ENCODE results near the gene PTPN6. TPM values are rescaled to one million over a fixed set of nuclear protein-coding genes. Genes with fewer than 3 reads are reported as not detected.
A peak's percentile ranks its signal among the peaks of the same experiment; 100 is the strongest.

PTPN6 gene
- total and polyA plus RNA-seq, 4 donors = 38.2 to 222 (median 170) TPM

DNA sequence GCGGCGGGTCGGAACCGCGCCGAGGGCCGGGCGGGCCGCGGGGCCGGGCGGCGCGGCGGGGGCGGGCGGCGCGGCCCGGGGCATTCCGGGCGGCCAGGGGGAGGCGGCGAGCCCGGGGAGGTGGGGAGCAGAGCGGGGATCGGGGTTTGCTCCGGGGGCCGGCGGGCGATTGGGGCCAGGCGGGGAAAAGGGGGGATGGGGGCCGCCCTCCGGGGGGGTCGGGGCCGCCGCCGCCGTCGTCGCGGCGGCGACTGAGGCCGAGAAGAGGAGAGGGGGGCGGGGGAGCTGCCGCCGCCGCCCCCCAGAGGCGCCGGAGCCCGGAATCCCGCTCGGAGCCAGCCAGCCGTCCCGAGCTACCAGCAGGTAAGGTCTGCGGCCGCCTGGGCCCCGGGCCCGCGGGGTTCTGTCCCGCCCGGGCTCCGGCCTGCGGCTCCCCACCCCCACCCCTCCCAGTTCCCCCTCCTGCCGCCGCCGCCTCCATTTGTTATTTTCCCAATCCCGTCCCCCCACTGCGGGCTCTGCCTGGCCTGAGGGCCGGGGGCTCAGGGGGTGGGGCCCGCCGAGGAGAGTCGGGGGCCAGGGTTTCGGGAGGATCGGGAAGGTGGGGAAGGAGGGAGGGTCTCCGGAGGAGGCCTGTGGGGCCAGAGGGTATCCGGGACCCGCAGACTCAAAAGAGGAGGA is 23.0 kb upstream of the PTPN6 start:
- H3K27ac ChIP-seq (ENCODE audit: low read depth in 1 of 2, low read length in 1 of 2) = peak overlapping the region; percentile 84 to 89
- peaks cover 0 to 6% (median 0%) of the 10 kb centered on the region in 4 donors for H3K36me3 ChIP-seq (ENCODE audit: control insufficient read depth in 4 of 4, insufficient read depth in 4 of 4, low read length in 4 of 4)
- H3K4me1 ChIP-seq (ENCODE audit: control insufficient read depth in 5 of 5, insufficient read depth in 5 of 5, low read length in 5 of 5) = peaks cover 12 to 50% (median 28%) of the 10 kb centered on the region in 5 donors
- peak overlapping the region; percentile 68 for H3K4me3 ChIP-seq
- H3K9ac ChIP-seq (ENCODE audit: insufficient read depth in 1 of 2, low read length in 2 of 2) = peak overlapping the region; percentile 78 to 89
- ATAC-seq (ENCODE audit: insufficient read depth, low FRiP score) = no peak
- H3K9me3 ChIP-seq (ENCODE audit: control insufficient read depth in 4 of 4, insufficient read depth in 3 of 4, low read length in 3 of 4) = no peaks in the 10 kb centered on the region
- TF ChIP-seq, protein P1, sequence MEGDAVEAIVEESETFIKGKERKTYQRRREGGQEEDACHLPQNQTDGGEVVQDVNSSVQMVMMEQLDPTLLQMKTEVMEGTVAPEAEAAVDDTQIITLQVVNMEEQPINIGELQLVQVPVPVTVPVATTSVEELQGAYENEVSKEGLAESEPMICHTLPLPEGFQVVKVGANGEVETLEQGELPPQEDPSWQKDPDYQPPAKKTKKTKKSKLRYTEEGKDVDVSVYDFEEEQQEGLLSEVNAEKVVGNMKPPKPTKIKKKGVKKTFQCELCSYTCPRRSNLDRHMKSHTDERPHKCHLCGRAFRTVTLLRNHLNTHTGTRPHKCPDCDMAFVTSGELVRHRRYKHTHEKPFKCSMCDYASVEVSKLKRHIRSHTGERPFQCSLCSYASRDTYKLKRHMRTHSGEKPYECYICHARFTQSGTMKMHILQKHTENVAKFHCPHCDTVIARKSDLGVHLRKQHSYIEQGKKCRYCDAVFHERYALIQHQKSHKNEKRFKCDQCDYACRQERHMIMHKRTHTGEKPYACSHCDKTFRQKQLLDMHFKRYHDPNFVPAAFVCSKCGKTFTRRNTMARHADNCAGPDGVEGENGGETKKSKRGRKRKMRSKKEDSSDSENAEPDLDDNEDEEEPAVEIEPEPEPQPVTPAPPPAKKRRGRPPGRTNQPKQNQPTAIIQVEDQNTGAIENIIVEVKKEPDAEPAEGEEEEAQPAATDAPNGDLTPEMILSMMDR (IDR thresholded peaks at IDR 0.05; ENCODE audit: control extremely low read depth, extremely low read depth) = no peak
- WGBS, 2 donors = 1 to 2% methylated on average over 23 to 78 of the region's 79 CpGs
- H3K27me3 ChIP-seq (ENCODE audit: control insufficient read depth in 3 of 3, insufficient read depth in 3 of 3, low read length in 2 of 3) = no peaks in the 10 kb centered on the region
- peak in 1 of 3 donors; percentile 39 for DNase-seq

DNA sequence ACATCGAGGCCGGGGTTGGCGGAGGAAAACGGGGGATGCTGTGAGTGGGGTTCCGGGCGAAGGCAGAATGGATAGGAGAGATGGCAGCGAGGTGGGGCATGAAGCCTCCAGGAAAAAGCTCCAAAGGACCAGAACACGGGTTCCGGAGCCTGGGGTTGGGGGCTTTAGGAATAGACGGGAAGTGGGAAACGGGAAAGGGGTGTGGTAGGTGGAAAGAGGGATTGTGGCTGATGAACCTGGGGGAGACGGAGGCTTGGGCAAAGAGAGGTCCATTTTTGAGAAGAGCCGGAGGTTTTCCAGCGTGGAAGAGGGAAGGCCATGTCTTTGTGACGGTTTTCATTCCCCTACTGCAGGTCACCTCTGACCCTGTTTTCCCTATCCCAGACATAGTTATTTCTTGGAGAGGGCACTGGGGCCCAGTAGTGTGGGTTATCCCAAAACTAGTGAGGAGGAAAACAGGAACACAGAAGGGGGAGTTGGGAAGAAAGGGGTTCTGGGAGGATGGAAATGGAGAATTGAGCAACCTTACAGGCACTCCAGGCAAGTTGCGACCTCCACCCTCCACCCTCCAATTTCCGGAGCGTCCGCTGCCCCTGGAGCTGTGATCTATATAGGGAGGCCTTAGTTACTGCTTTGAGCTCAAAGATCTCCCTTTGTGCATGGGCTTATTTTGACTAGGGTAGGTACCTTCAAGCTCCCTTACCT is 22.3 kb upstream of the PTPN6 start:
- DNase-seq = peak in 1 of 3 donors; percentile 34

DNA sequence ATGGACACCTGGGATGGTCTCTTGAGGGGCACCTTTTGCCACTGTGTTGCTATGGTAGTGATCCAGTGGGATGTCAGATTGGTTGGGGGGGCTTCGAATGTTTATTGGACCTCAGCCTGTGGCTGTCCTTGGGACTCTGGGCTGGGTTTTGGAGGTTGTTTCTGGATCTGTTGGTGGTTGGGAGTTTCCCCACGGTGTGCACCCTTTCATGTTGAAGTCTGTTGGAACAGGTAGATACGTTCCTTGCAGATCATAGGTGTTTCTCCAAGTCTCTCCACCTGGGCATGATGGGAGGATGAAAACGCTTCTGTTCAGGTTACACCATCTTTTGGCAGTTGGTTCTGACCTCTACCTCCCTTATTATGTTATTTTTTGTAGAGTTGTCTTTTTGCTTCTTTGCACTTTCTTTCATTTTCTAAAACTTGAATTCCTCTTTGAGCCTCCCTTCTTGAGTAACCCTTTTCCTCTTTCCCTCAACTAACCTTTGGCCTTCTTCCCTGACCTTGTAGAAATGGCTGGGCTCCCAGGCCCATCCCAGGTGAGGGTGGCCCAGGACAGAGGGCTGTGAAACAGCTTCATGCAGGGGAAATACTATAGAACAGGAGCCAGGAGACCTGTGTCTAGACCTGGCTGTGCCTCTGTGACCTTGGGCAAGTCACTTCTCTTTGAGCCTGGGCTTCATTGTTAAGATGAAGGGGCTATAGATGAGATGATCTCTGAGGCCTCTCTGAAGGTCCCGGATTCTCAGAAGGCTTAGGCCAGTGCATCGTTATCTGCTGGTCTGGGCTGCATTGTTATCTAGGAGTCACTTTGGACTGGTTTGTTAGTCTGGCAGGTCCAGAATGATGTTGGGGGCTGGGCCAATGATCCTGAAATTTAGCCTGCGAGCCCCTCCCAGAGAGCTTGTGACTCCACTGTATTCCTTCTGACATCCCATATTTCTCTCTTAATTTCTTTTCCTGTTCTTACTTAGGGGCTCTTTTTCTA is 21.4 kb upstream of the PTPN6 start:
- 49 to 72% methylated on average over 7 of the region's 7 CpGs for WGBS, 2 donors
- Histone ChIP-seq H3K27me3 (ENCODE audit: control insufficient read depth in 3 of 3, insufficient read depth in 3 of 3, low read length in 2 of 3) (no peaks in the 10 kb centered on the region), H3K4me1 (ENCODE audit: control insufficient read depth in 5 of 5, insufficient read depth in 5 of 5, low read length in 5 of 5) (peaks cover 18 to 53% (median 27%) of the 10 kb centered on the region in 5 donors), H3K9ac (ENCODE audit: insufficient read depth in 1 of 2, low read length in 2 of 2) (peak overlapping the region; percentile 78 to 89), H3K36me3 (ENCODE audit: control insufficient read depth in 4 of 4, insufficient read depth in 4 of 4, low read length in 4 of 4) (peaks cover 0 to 17% (median 9%) of the 10 kb centered on the region in 4 donors), H3K27ac (ENCODE audit: low read depth in 1 of 2, low read length in 1 of 2) (peak overlapping the region; percentile 84 to 89), H3K9me3 (ENCODE audit: control insufficient read depth in 4 of 4, insufficient read depth in 3 of 4, low read length in 3 of 4) (no peaks in the 10 kb centered on the region), H3K4me3 (peak overlapping the region; percentile 56)
- DNase-seq (no peak), ATAC-seq (ENCODE audit: insufficient read depth, low FRiP score) (no peak)
- TF ChIP-seq, protein P1 (IDR thresholded peaks at IDR 0.05; ENCODE audit: control extremely low read depth, extremely low read depth) = no peak

More for the DNA sequence above, 22.3 kb upstream of the PTPN6 start:
- Histone ChIP-seq H3K27me3 (ENCODE audit: control insufficient read depth in 3 of 3, insufficient read depth in 3 of 3, low read length in 2 of 3) (no peaks in the 10 kb centered on the region), H3K4me1 (ENCODE audit: control insufficient read depth in 5 of 5, insufficient read depth in 5 of 5, low read length in 5 of 5) (peaks cover 16 to 56% (median 29%) of the 10 kb centered on the region in 5 donors), H3K9me3 (ENCODE audit: control insufficient read depth in 4 of 4, insufficient read depth in 3 of 4, low read length in 3 of 4) (no peaks in the 10 kb centered on the region), H3K36me3 (ENCODE audit: control insufficient read depth in 4 of 4, insufficient read depth in 4 of 4, low read length in 4 of 4) (peaks cover 0 to 9% (median 3%) of the 10 kb centered on the region in 4 donors), H3K4me3 (peak overlapping the region; percentile 56), H3K27ac (ENCODE audit: low read depth in 1 of 2, low read length in 1 of 2) (peak overlapping the region; percentile 84 to 89), H3K9ac (ENCODE audit: insufficient read depth in 1 of 2, low read length in 2 of 2) (peak overlapping the region; percentile 78 to 89)
- WGBS, 2 donors = 10 to 18% methylated on average over 19 of the region's 19 CpGs
- TF ChIP-seq, protein P1 (IDR thresholded peaks at IDR 0.05; ENCODE audit: control extremely low read depth, extremely low read depth) = no peak
- no peak for ATAC-seq (ENCODE audit: insufficient read depth, low FRiP score)
